ENCODE data around the gene RND3.

Gene RND3

DNA sequence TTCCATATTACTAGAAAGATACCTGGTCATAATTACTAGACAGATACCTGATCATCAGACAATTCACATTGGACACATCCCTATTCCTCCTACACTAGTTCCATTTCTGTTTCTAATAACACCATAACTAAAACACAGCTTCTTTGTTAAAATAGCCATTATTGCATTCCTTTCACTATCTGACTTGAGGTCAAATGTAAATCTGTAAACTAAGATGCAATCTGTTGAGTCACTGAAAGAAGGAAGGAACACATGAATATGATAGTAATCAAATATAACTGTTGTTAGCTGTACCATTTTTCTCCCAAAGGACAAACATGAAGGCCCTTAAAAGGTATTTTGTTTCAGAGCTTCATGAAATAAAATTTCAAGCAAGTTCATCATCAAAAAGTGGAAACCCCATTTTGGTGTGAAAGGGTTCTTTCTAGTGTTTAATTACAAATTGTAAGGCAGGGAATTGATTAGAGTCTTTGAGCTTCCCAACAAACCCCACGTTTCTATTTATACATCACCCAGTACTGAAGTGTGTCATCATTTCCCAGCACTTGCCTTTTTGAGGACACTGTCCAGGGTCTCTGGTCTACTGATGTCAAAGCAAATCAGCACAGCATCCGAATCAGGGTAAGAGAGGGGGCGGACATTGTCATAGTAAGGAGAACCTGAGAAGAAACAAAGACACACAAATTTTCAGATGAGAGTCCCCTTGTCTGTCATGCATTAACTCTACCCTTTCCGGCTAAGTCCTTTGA is 13.0 kb downstream of the RND3 start:
- DNase-seq, result no peak

DNA sequence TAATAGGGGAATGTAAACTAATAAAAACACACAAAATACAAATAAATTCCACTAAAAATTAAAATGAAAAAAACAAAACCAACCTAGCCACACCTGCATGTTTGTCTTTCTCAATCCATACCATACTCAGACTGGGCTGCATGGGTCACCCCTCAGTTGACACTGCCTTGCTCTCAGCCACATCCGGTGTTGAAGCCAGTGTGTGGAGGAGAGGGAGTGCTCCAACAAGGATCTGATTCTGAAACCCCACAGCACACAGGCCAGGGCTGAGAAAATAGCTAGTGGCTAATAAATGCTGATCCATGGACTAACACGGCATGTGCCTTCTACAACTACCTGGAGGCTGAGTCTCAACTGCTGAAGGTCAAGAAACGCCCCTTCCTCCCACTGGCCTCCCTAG is 13.7 kb downstream of the RND3 start:
- no peak for DNase-seq

- no peak for DNase-seq
Observed at GRCh38 chr2:150472511-150472899, 15.0 kb downstream of the RND3 start.

- no peak for DNase-seq
Observed at GRCh38 chr2:150471813-150472510, 15.5 kb downstream of the RND3 start.

DNA sequence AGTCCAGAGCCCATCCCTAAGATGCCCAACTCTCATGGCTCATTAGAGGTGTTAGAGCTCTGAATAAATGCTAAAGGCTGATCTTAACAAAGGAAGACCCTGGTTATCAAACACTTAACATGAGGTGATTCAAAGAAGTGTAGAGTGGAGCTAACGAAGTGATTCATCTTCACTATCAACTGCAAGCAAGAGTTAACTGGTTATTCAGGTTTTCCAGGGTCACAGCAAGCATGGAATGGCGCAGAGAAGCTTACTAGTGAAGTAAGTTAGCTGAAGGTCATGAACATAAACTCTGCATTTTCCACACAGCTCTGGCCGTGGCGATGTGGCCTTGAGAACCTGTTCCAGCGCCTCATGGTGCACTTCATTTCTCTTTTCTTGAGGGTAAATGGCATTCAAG is 17.0 kb downstream of the RND3 start:
- DNase-seq, result no peak

- DNase-seq, result no peak
Observed at GRCh38 chr2:150469706-150470274, 17.7 kb downstream of the RND3 start.

DNA sequence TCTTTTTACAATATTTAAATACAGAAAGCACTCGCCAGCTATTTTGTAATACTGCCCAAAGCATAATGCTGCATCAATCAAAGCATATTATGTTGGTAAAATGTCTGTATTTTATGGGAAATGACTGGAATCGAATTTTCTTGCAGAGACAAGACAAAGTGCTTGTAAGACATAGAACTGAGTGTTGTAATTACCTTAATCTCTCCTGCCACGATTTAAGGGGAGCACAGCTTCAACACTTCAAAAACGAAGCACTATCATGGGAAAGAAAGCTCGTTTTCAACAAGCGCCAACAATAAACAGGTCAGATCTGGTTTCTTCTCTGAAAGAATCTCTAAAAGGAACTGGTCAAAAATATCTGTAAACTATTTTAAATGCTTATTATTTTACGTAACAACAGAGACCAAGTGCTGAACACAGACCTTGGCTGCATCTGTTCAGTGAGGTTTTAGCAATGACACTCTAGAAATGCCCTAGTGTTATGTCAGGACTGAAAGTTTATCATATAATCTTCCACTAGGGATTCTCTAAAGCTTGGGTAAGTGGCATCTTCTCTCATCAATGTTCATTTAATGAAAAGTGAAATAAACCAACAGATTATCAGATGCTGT is 19.0 kb downstream of the RND3 start:
- DNase-seq, result no peak

- no peak for DNase-seq
Observed at GRCh38 chr2:150467621-150467963, 19.9 kb downstream of the RND3 start.

GRCh38 chr2:150466741-150467620 is 20.5 kb downstream of the RND3 start:
- no peak for DNase-seq

- no peak for DNase-seq
Observed at GRCh38 chr2:150465703-150466569, 21.5 kb downstream of the RND3 start.

DNA sequence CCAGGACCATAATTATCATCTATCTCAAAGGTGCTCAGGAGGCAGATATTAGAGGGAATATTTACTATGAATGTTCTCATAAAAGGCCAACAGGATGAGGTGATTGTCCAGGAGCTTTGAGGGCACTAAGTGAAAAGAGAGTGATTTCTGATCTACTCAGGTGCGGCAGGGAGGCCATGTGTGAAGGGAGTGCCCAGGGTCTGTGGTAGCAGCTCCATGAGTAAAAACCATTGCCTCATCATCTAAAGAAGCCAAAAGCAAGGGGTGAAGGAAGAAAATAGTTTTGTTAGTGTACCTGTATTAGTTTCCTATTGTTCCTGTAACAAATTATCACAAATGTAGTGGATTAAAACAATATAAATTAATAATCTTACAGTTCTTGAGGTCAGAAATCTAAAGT is 22.5 kb downstream of the RND3 start:
- DNase-seq, result no peak

- no peak for DNase-seq
Observed at GRCh38 chr2:150464270-150464669, 23.2 kb downstream of the RND3 start.

DNA sequence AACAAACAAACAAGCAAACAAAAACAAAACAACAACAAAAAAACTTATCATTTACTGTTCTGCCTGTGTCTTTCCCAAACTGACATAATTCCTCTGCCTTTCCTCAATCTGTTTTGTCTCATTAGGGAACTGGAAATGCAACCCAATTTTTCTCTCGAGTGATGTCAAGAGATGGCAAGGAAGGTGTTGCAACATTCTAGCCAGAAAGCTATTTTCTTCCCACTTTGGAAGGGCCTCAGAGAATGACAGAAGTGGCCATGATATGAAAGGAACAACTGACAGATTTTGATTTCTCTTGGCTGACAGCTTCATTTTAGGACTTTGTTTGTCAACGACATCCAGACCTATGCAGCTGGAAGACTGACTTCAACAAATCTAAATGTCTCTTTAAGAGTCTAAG is 24.7 kb downstream of the RND3 start:
- no peak for DNase-seq

GRCh38 chr2:150459281-150459680 is 28.2 kb downstream of the RND3 start:
- no peak for DNase-seq

DNA sequence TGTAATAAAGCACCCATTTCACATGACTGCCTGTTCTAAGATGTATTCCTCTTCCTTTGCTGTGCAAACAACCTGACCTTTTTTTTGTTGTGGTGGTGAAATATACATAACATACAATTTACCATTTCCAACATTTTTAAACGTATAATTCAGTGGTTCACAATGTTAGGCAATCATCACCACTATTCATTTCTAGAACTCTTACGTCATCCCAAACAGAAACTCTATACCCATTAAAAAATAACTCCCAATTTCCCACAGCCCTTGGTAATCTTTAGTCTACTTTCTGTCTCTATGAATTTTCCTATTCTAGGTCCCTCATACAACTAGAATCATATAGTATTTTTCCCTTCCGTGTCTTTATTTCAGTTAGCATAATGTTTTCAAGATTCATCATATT is 36.7 kb downstream of the RND3 start:
- no peak for DNase-seq

GRCh38 chr2:150449856-150450255 is 37.6 kb downstream of the RND3 start:
- no peak for DNase-seq

GRCh38 chr2:150445398-150445797 is 42.1 kb downstream of the RND3 start:
- DNase-seq, result no peak

DNA sequence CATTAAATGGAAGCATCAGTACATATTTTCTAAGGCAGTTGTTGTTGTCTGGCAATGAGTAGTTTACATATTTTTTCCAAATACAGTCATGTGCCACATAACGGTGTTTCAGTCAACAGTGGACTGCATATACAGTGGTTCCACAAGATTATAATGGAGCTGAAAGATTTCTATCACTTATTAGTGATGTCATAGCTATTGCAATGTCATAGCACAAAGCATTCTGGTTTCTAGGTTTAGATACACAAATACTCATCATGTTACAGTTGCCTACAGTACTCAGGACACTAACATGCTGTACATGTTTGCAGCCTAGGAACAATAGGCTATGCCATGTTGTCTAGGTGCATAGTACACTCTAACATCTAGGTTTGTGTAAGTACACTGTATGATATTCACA is 45.0 kb downstream of the RND3 start:
- no peak for DNase-seq

GRCh38 chr2:150441784-150442183 is 45.7 kb downstream of the RND3 start:
- DNase-seq, result no peak

DNA sequence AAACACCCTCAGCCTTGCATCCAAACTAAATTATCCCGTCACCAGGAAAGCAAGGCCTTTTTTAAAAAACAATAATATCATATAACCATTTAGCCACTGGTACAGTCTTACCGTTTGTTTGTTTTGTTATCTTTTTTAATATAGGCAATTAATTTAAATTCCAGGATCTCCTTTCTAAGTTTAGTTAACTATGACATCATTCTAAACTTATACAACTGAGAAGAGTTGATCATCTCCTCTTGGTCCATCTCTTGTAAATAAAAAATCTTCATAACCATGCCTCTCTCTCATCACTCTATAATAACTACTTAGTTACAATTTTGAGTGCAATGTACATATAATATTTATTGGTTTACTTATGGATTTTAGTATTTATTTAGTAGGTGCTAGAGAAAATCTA is 46.2 kb downstream of the RND3 start:
- DNase-seq, result no peak

DNA sequence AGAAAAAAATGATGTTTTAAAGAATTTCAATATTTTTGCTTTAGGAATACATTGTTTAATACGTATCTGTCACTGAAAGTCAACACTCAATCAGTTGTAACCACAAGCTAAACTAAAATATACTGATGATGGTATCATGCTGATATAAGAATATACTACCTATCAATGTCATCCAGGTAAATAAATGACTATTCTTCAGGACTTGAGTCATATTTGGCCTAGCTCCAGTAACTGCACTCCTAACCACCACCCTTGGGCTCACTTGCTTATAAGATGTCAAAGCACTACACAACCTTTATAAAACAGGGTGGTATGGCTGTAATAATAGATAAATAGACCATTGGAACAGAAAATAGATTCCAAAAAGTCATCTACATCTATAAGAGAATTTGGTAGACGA is 48.8 kb downstream of the RND3 start:
- no peak for DNase-seq

GRCh38 chr2:150438041-150438440 is 49.4 kb downstream of the RND3 start:
- no peak for DNase-seq

Data from stimulated activated CD4-positive, alpha-beta T cell treated with anti-CD3 and anti-CD28 coated beads, Interleukin-4, amount 100 ng/mL, for 24 hours (primary cell).